Activated CD8-positive, alpha-beta memory T cell treated with anti-CD3 and anti-CD28 coated beads, Interleukin-2, amount 10 ng/mL, durations not matched to agents 7 days and 5 days (primary cell): ENCODE data around the gene GALNT6. TPM values are rescaled to one million over a fixed set of nuclear protein-coding genes. Genes with fewer than 3 reads are reported as not detected.

Experiments
- ATAC-seq: fragments of 150-1000 bp; cut with Tn5 transposase; one replicate; pipeline ENCODE4 v1.10.0; 2021; ENCODE audit warnings: moderate library complexity
- CTCF ChIA-PET: fragments of 350-600 bp; sonication (Branson Sonifier 250); formaldehyde crosslinking; loops from one replicate; lab custom pipeline; 2021; ENCODE audit warnings: antibody characterized with exemption; lab: Charles Lee
- DNase-seq: peaks from one replicate; pipeline ENCODE4 v3.0.0-alpha.2; 2020
- H3K27ac Mint-ChIP-seq: one replicate; pipeline ENCODE4 v1.8.0; 2021; ENCODE audit warnings: mild to moderate bottlenecking, mixed read lengths
- H3K27me3 Mint-ChIP-seq: one replicate; pipeline ENCODE4 v1.8.0; 2021; ENCODE audit warnings: mixed read lengths
- H3K36me3 Mint-ChIP-seq: one replicate; pipeline ENCODE4 v1.8.0; 2021; ENCODE audit warnings: mild to moderate bottlenecking, mixed read lengths
- H3K4me1 Mint-ChIP-seq: one replicate; pipeline ENCODE4 v1.8.0; 2021; ENCODE audit warnings: mixed read lengths
- H3K4me3 Mint-ChIP-seq: one replicate; pipeline ENCODE4 v1.8.0; 2021; ENCODE audit warnings: mild to moderate bottlenecking, moderate library complexity, mixed read lengths
- H3K9me3 Mint-ChIP-seq: one replicate; pipeline ENCODE4 v1.8.0; 2022; ENCODE audit warnings: low read depth, mixed read lengths
- total RNA-seq, 2 experiments: library from RNA; stranded (reverse); gene quantifications; one replicate each; pipeline ENCODE4 v1.2.3, GENCODE V29; 2021

GALNT6 gene
- total RNA-seq, 2 experiments from 2014 or later: 43.9 to 47.9 TPM

DNA sequence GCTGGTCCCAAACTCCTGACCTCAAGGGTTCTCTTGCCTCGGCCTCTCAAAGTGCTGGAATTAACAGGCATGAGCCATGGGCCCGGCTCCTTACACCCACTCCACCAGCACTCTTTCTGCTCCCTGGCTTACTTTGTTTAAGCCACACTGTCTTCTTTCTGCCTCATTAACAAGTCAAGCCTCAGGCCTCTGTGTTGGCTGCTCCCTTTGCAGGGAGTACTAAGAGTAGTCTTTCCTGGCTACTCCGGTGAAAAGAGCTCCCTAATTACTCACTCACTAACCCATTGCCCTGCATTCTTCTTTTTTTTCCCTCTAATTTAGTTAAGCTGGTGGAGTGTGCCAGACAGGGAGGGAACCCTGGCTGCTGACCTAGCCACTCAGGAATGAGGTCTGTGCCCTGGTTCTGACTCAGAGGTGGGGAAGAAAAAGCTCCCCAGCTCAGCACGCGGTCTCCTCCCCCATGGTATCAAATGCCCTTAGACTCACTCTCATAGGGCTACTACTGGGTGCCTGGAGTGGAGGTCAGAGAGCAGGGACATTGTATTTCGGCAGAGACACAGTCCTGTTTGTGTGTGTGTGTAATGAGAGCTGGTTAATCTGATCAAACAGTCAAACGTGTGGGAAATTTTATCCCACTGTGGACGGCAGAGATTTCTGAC lies 19.8 kb downstream of the GALNT6 start:
- H3K27ac Mint-ChIP-seq: peak overlapping the region; percentile 50

DNA sequence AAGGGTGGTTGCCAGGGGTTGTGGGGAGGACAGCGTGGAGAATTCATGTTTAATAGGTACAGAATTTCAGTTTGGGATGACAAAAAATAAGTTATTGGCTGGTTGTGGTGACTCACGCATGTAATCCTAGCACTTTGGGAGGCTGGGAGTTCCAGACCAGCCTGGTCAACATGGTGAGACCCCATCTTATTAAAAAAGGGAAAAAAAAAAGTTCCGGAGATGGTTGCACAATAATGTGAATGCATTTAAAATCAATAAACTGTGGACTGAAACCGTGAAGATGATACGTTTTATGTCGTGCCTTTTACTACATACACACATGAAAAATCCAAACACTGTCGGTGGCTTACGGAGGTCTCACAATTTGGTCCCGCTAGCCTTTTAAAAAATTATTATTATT lies 20.5 kb downstream of the GALNT6 start:
- peaks cover 54% of the 10 kb centered on the region for H3K36me3 Mint-ChIP-seq
- ATAC-seq: no peak
- no peak overlapping the region for H3K4me3 Mint-ChIP-seq
- no peak for DNase-seq
- peaks cover 68% of the 10 kb centered on the region for H3K4me1 Mint-ChIP-seq
- H3K27me3 Mint-ChIP-seq: no peaks in the 10 kb centered on the region
- no peaks in the 10 kb centered on the region for H3K9me3 Mint-ChIP-seq
- CTCF ChIA-PET: no interaction called here
- H3K27ac Mint-ChIP-seq: no peak overlapping the region

More for the DNA sequence above, 19.8 kb downstream of the GALNT6 start:
- peaks cover 68% of the 10 kb centered on the region for H3K4me1 Mint-ChIP-seq
- ATAC-seq (no peak), DNase-seq (no peak)
- CTCF ChIA-PET: interaction anchor here (0.6 to 2.4 kb wide), 4 partner anchors 9 to 48 kb away, joined by 3 to 8 read pairs (median 5); no protein-coding TSS in a partner anchor
- no peaks in the 10 kb centered on the region for H3K9me3 Mint-ChIP-seq
- H3K4me3 Mint-ChIP-seq: no peak overlapping the region
- peaks cover 55% of the 10 kb centered on the region for H3K36me3 Mint-ChIP-seq
- no peaks in the 10 kb centered on the region for H3K27me3 Mint-ChIP-seq

DNA sequence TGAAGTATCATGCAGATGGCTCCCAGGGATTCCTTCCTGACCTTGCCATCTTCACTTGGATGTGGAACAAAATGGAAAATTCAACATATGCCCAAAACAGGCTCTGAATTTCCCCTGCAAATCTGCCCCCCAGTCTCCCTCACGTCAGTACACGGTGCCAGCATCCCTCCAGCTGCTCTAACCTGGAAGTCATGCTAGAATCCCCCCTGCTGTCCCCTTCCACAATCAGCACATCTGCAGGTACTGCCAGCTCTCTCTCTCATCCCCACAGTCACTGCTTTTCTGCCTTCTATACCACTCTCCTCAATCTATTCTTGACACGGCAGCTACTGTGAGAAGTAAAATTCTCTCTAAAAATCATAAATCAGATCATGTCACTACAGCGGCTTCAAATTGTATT lies 21.6 kb downstream of the GALNT6 start:
- H3K4me3 Mint-ChIP-seq: peak overlapping the region; percentile 28
- peaks cover 62% of the 10 kb centered on the region for H3K4me1 Mint-ChIP-seq
- no peaks in the 10 kb centered on the region for H3K9me3 Mint-ChIP-seq
- CTCF ChIA-PET: interaction anchor here (1.1 to 2.6 kb wide), 10 partner anchors 14 to 322 kb away, joined by 3 to 13 read pairs (median 4); partner anchors contain the start of genes GALNT6 and SLC4A8
- H3K36me3 Mint-ChIP-seq: peaks cover 47% of the 10 kb centered on the region
- H3K27me3 Mint-ChIP-seq: no peaks in the 10 kb centered on the region
- DNase-seq (no peak), ATAC-seq (no peak)
- peak overlapping the region; percentile 83 for H3K27ac Mint-ChIP-seq

DNA sequence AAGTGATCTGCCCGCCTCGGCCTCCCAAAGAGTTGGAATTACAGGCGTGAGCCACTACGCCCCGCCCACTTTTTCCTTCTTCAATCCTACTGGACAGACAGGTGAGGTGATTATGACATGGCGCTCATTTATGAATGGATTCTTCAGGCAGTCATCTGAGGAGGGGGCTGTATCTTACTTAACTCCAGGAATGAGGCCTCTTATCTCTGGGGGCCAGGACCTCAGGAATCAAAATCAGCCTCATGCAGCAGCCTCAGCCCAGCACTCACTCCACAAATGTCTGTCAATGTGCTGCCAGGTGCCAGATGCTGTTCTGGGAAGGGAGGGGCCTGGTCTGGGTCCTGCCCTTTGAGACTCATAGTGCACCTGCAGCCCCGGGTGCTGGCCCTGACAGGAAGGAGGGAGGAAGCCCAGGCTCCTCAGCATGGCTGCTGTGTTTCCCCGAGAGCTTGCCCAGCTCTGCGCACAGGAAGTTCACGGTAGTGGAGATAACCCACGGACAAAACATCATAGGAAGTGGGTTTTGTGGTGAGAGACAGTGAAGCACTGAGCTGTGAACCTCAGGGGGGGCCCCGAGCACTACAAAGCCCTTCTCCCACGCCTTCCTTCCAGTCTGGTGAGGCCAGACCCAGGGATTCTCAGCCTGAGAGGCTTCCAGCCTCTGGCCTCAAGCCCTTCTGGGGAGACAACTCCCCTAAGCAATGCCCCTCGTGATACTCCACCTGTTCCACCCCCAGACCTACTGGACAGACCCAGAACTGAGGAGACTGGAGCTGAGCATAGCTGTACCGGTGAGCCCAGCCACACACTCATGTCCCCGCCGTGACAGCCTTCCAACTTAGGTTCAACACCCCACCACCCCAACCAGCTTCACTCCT lies 22.3 kb downstream of the GALNT6 start:
- CTCF ChIA-PET: interaction anchor here (1.1 to 2.6 kb wide), 11 partner anchors 10 to 322 kb away, joined by 3 to 13 read pairs (median 4); partner anchors contain the start of genes GALNT6 and SLC4A8
- peak overlapping the region; percentile 28 for H3K4me3 Mint-ChIP-seq
- H3K4me1 Mint-ChIP-seq: peaks cover 58% of the 10 kb centered on the region
- no peaks in the 10 kb centered on the region for H3K9me3 Mint-ChIP-seq
- peak; percentile 97 for DNase-seq
- ATAC-seq: peak; percentile 98
- peaks cover 44% of the 10 kb centered on the region for H3K36me3 Mint-ChIP-seq
- peak overlapping the region; percentile 83 for H3K27ac Mint-ChIP-seq
- H3K27me3 Mint-ChIP-seq: no peaks in the 10 kb centered on the region

DNA sequence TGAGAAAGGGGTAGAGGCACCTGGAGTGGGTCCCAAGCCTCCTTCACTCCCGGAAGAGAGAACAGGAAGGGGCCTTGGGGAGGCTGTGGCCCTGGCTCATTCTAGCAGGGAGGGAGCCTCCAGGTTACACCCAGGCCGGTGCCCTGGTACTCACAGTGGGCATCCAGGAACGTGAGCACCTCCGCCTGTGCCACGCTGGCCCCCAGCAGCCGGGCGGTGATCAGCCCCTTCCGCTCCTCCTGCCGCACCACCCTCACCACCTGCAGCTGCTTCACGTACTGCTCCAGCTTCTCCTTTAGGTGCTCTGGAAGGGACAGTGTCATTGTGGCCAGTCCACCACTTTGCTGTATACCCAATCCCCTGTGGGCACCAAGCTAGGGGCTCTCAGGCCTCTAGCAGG lies 25.9 kb downstream of the GALNT6 start:
- H3K27ac Mint-ChIP-seq: no peak overlapping the region
- H3K9me3 Mint-ChIP-seq: no peaks in the 10 kb centered on the region
- DNase-seq (no peak), ATAC-seq (no peak)
- H3K27me3 Mint-ChIP-seq: no peaks in the 10 kb centered on the region
- CTCF ChIA-PET: interaction anchor here (2.4 kb wide), 1 partner anchor 13 kb away, joined by 5 read pairs; no protein-coding TSS in a partner anchor
- no peak overlapping the region for H3K4me3 Mint-ChIP-seq
- H3K4me1 Mint-ChIP-seq: peaks cover 28% of the 10 kb centered on the region
- peaks cover 25% of the 10 kb centered on the region for H3K36me3 Mint-ChIP-seq

DNA sequence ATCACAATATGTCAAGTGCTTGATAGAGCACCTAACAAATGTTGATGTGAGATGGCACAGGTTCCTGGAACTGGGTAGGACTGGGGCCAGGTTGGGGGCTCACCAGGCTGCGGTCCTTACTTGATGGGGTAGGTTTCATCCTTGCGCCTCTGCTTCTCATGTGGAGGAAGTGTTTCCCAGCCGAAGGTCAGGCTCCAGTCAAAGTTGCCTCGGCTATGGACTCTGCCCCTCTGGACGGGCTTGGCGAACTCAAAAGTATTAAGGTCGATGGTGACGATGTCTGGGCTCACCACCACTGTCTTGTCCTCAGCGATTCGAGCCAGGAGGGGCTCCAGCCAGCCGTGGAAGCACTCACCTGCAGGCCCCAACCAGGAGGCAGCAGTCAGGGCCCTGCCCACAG lies 27.2 kb downstream of the GALNT6 start:
- DNase-seq (no peak), ATAC-seq (no peak)
- no peak overlapping the region for H3K4me3 Mint-ChIP-seq
- CTCF ChIA-PET: interaction anchor here (2.4 kb wide), 1 partner anchor 12 kb away, joined by 5 read pairs; no protein-coding TSS in a partner anchor
- peaks cover 16% of the 10 kb centered on the region for H3K4me1 Mint-ChIP-seq
- H3K27ac Mint-ChIP-seq: no peak overlapping the region
- H3K27me3 Mint-ChIP-seq: no peaks in the 10 kb centered on the region
- H3K9me3 Mint-ChIP-seq: no peaks in the 10 kb centered on the region
- H3K36me3 Mint-ChIP-seq: peaks cover 22% of the 10 kb centered on the region

DNA sequence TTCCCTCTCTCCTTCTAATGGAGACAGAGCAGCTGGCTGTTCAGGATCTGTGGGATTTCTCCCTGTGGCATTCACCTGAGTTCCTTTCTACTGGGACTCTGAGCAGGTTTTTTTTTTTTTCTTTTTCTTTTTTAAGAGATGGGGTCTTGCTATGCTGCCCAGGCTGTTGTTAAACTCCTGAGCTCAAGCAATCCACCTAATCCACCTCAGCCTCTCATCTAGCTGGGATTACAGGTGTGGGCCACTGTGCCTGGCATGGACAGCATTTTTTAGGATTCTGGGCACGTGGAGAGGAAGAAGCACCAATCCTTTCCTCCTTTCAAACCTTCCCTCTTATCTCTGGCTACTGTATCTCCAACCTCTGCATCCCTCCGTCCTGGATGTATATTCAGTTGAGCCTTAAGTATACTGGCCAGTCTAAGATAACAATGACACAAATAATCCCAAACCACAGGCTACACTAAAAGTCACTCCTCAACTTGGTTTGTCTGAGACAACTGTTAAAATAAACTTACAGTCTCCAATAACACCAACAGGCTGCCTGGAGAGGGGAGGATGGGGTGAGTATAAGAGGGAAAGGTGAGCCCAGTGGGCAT lies 28.4 kb downstream of the GALNT6 start:
- H3K9me3 Mint-ChIP-seq: no peaks in the 10 kb centered on the region
- CTCF ChIA-PET: interaction anchor here (1.3 to 2.4 kb wide), 3 partner anchors 9 to 22 kb away, joined by 4 to 5 read pairs (median 5); no protein-coding TSS in a partner anchor
- H3K27ac Mint-ChIP-seq: no peak overlapping the region
- DNase-seq (no peak), ATAC-seq (no peak)
- H3K36me3 Mint-ChIP-seq: peaks cover 19% of the 10 kb centered on the region
- H3K4me3 Mint-ChIP-seq: no peak overlapping the region
- H3K4me1 Mint-ChIP-seq: peaks cover 5% of the 10 kb centered on the region
- H3K27me3 Mint-ChIP-seq: no peaks in the 10 kb centered on the region

DNA sequence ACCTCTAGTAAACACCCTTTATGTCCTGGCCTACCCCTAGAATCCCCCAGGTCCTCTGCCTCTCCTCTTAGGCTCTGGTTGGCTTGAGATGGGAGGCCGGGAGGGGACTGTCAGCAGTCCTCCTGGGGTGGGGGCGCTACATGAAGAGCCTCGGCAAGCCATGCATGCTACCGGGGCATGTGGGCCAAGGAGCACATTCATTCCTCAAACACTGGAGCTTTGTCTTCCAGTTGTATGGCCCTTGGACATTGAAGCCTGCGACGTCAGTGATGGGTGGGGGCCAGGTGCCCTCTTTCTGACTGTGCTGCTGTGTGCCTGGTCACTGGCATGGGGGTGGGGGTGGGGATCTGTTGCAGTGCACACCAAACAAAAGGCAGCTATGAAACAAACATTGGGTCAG lies 28.9 kb downstream of the GALNT6 start:
- Mint-ChIP-seq H3K36me3 (peaks cover 18% of the 10 kb centered on the region), H3K4me1 (no peaks in the 10 kb centered on the region), H3K4me3 (no peak overlapping the region), H3K9me3 (no peaks in the 10 kb centered on the region), H3K27ac (no peak overlapping the region), H3K27me3 (no peaks in the 10 kb centered on the region)
- CTCF ChIA-PET: interaction anchor here (1.3 to 1.6 kb wide), 2 partner anchors 10 to 21 kb away, joined by 4 to 5 read pairs; no protein-coding TSS in a partner anchor
- ATAC-seq: no peak
- no peak for DNase-seq

DNA sequence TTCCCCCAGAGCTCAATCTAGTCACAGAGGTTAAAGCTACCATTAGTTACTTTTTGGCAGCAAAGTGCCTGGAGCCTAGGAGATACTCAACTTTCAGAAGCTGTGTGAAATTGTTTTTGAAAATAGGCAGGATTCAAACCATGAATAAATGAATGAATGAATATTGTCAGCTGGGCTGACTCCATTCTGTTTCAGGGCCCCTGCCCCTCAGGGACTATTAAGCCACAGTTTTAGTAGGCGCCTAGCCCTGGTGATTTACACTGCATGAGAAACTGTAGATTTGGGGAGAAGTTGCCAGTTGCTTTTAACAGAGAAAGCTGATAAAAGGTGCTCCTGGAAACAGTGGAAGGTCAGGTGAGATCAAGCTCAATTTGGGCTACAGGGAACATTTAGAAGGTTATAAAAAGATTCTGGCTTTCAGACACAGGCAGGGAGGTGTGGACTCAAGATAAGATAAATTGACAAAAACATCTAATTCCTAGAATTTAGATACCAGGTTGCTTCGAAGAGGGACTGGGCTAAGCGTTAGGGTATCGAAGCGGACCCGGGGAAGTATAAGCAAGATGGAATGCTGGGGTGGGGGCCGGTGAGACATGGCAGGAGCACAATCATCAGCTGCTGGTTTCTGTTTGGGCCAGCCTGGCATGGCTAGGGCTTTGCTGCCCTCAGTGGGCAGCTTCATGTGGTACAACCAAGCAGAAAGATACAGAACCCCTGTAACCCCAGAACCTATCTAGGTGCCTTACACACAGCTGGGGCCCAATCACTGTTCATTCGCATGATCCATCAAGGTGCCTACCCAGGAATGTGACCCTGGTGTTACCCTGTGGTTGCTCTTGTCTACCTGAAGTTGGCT lies 29.8 kb downstream of the GALNT6 start:
- Mint-ChIP-seq H3K4me1 (no peaks in the 10 kb centered on the region), H3K27ac (no peak overlapping the region), H3K36me3 (peaks cover 25% of the 10 kb centered on the region), H3K27me3 (no peaks in the 10 kb centered on the region), H3K4me3 (no peak overlapping the region), H3K9me3 (no peaks in the 10 kb centered on the region)
- no peak for ATAC-seq
- CTCF ChIA-PET: interaction anchor here (0.8 to 1.6 kb wide), 4 partner anchors 10 to 21 kb away, joined by 4 to 13 read pairs (median 6); no protein-coding TSS in a partner anchor
- DNase-seq: no peak

DNA sequence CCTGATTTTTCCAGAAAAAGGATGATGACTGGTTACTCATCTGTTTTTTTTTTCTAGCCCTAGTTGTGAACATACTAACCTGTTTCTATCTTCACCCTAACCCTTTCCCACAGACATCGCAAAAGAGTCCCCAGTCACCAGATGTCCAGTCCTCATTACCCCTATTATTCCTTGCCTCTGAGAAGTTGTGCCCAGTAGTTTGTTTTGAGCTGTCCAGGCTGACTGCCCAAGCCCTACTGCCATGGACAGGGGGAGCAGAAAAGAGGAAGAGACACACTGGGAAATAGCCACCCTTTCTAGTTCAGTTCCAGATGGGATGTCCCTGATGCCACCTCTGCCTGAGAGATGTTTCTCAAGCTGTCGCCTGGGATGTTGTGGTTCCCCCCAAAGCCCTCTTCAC lies 30.9 kb downstream of the GALNT6 start:
- no peak for DNase-seq
- Mint-ChIP-seq H3K27me3 (no peaks in the 10 kb centered on the region), H3K4me3 (no peak overlapping the region), H3K9me3 (no peaks in the 10 kb centered on the region), H3K36me3 (peaks cover 28% of the 10 kb centered on the region), H3K4me1 (no peaks in the 10 kb centered on the region), H3K27ac (no peak overlapping the region)
- CTCF ChIA-PET: interaction anchor here (1.4 to 1.5 kb wide), 2 partner anchors 9 to 17 kb away, joined by 4 to 13 read pairs; no protein-coding TSS in a partner anchor
- ATAC-seq: no peak

DNA sequence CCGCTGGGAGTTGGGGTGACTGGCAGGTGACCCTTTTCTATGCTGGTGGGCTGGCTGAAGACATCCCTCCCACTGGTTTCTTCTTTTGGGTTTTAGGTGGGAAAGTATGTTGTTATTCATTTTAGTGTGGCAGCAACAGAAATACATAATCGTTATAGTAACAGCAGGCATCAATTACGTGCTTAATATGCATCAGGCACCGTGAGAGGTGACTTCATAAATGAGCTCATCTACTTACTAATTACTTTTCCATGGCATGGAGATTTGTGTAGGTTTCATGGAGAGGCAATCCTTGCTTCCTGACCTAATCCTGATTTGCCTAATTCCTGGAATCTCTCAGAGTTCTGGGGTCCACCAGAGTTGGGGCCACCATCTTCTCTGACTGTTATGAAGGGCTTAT lies 31.4 kb downstream of the GALNT6 start:
- ATAC-seq (no peak), DNase-seq (no peak)
- no peak overlapping the region for H3K27ac Mint-ChIP-seq
- no peaks in the 10 kb centered on the region for H3K27me3 Mint-ChIP-seq
- peaks cover 31% of the 10 kb centered on the region for H3K36me3 Mint-ChIP-seq
- CTCF ChIA-PET: interaction anchor here (1.1 kb wide), 1 partner anchor 24 kb away, joined by 4 read pairs; no protein-coding TSS in a partner anchor
- H3K4me3 Mint-ChIP-seq: no peak overlapping the region
- no peaks in the 10 kb centered on the region for H3K9me3 Mint-ChIP-seq
- H3K4me1 Mint-ChIP-seq: no peaks in the 10 kb centered on the region

DNA sequence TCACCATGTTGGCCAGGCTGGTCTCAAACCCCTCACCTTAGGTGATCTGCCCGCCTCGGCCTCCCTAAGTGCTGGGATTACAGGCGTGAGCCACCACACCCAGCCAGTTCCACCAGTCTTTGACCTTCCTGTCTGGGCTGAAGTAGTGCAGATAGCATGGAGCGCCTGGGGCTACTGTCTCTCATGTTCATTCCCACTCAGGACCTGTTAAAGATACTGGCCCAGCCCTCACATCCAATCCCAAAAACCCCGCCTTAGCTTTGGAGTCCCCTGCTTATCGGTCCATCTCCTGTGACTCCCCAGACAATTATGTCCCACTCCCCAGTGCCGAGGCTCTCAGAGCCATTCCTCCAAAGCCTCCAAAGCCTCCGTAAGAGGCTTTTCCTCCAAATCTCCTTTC lies 32.7 kb downstream of the GALNT6 start:
- ATAC-seq (no peak), DNase-seq (no peak)
- no peaks in the 10 kb centered on the region for H3K27me3 Mint-ChIP-seq
- no peak overlapping the region for H3K4me3 Mint-ChIP-seq
- H3K27ac Mint-ChIP-seq: no peak overlapping the region
- H3K4me1 Mint-ChIP-seq: no peaks in the 10 kb centered on the region
- CTCF ChIA-PET: interaction anchor here (0.5 to 0.8 kb wide), 2 partner anchors 9 to 10 kb away, joined by 3 to 4 read pairs; no protein-coding TSS in a partner anchor
- H3K36me3 Mint-ChIP-seq: peaks cover 28% of the 10 kb centered on the region
- no peaks in the 10 kb centered on the region for H3K9me3 Mint-ChIP-seq
